NCI-H524 treated with DMSO at 0.1 percent for 48 hours (cell line): Measurements from ENCODE around the gene SLC1A7.

Source experiments
- DNase-seq: peaks from one replicate; lab custom pipeline; 2025; lab: John Stamatoyannopoulos, UW

Gene SLC1A7

GRCh38 chr1:53061123-53061858 is 81.1 kb downstream of the SLC1A7 start:
- DNase-seq, result no peak

GRCh38 chr1:53060579-53060978 is 81.9 kb downstream of the SLC1A7 start:
- DNase-seq, result no peak

DNA sequence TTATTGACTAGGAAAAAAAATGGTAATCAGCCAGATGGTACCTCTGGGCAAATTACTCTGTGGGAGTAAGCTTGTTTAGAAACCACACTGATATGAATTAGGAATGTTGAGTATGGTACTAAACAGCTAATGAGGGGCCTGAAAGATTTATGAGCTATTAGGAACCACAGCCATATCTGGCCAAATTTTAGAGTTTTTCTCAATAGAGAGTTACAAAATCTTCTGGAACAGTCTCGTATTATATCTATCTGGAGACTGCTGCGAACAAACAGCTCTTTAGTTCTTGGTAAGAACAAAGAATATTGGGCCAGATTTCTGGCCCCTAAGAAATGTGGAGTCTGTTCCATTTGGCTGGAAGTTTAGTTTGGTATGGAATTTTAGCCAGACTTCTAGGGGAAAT is 85.3 kb downstream of the SLC1A7 start:
- no peak for DNase-seq

GRCh38 chr1:53051676-53052075 is 90.8 kb downstream of the SLC1A7 start:
- no peak for DNase-seq

- DNase-seq, result no peak
Measured at GRCh38 chr1:53050310-53050709, 92.1 kb downstream of the SLC1A7 start.

- DNase-seq, result no peak
Measured at GRCh38 chr1:53049574-53049967, 92.9 kb downstream of the SLC1A7 start.

DNA sequence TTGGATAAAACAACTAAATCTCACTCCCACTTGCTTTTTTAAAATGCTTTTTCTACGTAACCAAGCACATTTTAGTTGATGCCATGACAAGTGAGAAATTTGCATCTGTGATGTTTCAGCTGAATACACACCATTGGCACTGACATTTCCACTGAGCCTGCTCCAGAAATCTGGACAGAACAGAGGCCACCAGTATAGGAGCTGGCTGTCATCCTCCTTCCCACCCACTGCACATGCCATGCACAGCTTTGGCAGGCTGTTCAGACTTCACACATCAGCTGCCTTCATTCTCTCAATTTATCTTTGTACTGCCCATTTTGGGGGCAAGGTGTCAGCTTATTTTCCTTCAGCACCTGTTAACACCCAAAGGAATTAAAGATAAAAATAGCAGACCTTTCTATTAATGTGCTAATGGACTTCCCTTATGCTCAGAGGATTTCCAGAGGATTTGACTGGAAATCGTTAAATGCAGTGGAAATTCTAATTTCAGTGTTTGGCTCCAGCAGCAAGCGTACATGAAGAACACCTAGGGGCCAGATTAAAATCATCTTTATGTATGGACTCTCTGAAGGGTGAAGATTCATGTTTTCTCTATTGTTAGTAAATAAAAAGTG is 93.4 kb downstream of the SLC1A7 start:
- DNase-seq, result no peak

GRCh38 chr1:53047737-53048736 is 94.4 kb downstream of the SLC1A7 start:
- no peak for DNase-seq

GRCh38 chr1:53046930-53047329 is 95.5 kb downstream of the SLC1A7 start:
- DNase-seq, result no peak

GRCh38 chr1:53044926-53045325 is 97.5 kb downstream of the SLC1A7 start:
- no peak for DNase-seq

DNA sequence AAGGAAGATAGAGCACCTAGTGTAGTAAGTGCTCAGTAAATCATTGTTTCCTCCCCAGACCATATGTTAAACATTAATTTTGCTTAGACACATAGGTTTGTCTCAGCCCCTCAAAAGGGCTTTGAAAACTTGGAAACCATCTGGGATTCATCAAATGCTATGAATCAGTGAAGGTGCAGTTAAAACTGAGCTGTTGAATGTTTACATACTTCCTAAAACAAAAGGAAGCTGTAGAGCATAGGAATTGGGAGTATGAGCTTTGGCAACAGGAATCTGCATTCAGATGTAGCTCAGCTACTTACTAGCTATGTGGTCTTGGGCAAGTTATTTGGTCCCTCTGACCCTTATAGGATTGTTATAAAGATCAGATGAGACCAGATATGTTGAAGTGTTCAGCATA is 99.2 kb downstream of the SLC1A7 start:
- DNase-seq, result no peak

- DNase-seq, result no peak
Measured at GRCh38 chr1:53038566-53038965, 103.9 kb downstream of the SLC1A7 start.
